ENCODE results near the gene PARP6. TPM values are rescaled to one million over a fixed set of nuclear protein-coding genes. Genes with fewer than 3 reads are reported as not detected.

The PARP6 gene
- total and polyA plus RNA-seq, 9 of the 15 experiments (the other 6 are each of a cell fraction or from before 2014, with no cell fraction given): 14.8 to 83.2 (median 28.3) TPM

DNA sequence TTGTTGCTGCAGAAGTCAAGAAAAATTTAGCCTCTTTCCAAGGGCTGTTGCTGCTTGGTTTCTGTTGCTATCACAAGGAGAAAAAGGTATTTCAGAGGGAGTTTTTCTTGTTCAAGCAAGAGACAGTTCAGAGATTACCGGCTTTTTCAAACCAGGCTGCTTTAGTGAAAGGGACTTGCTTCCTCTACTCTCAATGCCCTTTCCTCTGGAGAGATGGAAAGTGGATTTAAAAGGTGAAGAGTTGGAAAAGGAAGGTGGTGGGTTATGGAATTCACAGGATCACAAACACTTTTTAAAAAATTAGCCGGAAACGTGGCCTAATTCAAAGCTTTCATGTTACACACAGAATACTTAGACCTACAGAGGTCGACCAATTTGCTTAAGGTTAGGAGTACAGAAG lies 1.1 kb downstream of the PARP6 start:
- peak overlapping the region; percentile 83 for H3K4me2 ChIP-seq (ENCODE audit: insufficient read depth, low read length)
- DNase-seq (ENCODE audit: extremely low read depth in 1 of 4, low spot score in 3 of 4) (no peak), ATAC-seq (no peak), FAIRE-seq (no peak)
- H3K36me3 ChIP-seq (ENCODE audit: control insufficient read depth, insufficient read depth, low read length): peaks cover 43% of the 10 kb centered on the region; the same call in 2 of the 3 replicates
- no peaks in the 10 kb centered on the region for H3K9me3 ChIP-seq (replicated peaks; ENCODE audit: control insufficient read depth, insufficient read depth, low read depth, low read length)
- H3K4me1 ChIP-seq (replicated peaks in 1 of 2; ENCODE audit: control insufficient read depth in 2 of 2, insufficient read depth in 2 of 2, low read length in 2 of 2): peaks cover 12 to 17% of the 10 kb centered on the region in 2 experiments; a peak in 4 of 5 replicates
- ChIA-PET POLR2A (interaction anchor here (1.0 kb wide), 1 partner anchor 45 kb away, joined by 4 read pairs; no protein-coding TSS in a partner anchor), CTCF (ENCODE audit: low intra/inter-chr PET ratio) (no interaction called here)
- TF ChIP-seq, protein P1, sequence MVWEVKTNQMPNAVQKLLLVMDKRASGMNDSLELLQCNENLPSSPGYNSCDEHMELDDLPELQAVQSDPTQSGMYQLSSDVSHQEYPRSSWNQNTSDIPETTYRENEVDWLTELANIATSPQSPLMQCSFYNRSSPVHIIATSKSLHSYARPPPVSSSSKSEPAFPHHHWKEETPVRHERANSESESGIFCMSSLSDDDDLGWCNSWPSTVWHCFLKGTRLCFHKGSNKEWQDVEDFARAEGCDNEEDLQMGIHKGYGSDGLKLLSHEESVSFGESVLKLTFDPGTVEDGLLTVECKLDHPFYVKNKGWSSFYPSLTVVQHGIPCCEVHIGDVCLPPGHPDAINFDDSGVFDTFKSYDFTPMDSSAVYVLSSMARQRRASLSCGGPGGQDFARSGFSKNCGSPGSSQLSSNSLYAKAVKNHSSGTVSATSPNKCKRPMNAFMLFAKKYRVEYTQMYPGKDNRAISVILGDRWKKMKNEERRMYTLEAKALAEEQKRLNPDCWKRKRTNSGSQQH (CRISPR knock-in tag; IDR thresholded peaks at IDR 0.05): no peak
- TF ChIP-seq FOXP1 (CRISPR knock-in tag; IDR thresholded peaks at IDR 0.05) (no peak), EWSR1 (IDR thresholded peaks at IDR 0.05; ENCODE audit: borderline replicate concordance, low read depth, partially characterized antibody) (no peak)
- no peak overlapping the region for H3K27ac ChIP-seq (ENCODE audit: extremely low read depth, low read depth, low read length)
- H3K79me2 ChIP-seq (ENCODE audit: control insufficient read depth, insufficient read depth, low read length): peaks cover 23% of the 10 kb centered on the region
- peak overlapping the region; percentile 11 to 79; a peak in 3 of 4 replicates for H3K9ac ChIP-seq (ENCODE audit: insufficient read depth in 1 of 2, low read depth in 2 of 2, low read length in 2 of 2)
- H3K27me3 ChIP-seq (ENCODE audit: control insufficient read depth in 2 of 2, insufficient read depth in 2 of 2, low read length in 2 of 2): no peaks in the 10 kb centered on the region
- H3K9me1 ChIP-seq (ENCODE audit: control insufficient read depth, insufficient read depth, low read length): no peaks in the 10 kb centered on the region
- H4K20me1 ChIP-seq (replicated peaks; ENCODE audit: control insufficient read depth, insufficient read depth, low read length): no peaks in the 10 kb centered on the region
- intact Hi-C loops (cut with micrococcal nuclease) (no loop called here), in situ Hi-C loops (cut with MboI) (loop anchor here (5.0 kb wide), 1 partner anchor 59 kb away; no protein-coding TSS in a partner anchor)
- WGBS (ENCODE audit: insufficient coverage, low coverage, missing lambda C conversion rate): 66% methylated on average over 4 of the region's 4 CpGs
- H2AFZ ChIP-seq (ENCODE audit: low read depth, low read length): no peak overlapping the region
- TSS peak; percentile 61 for BruUV-seq (replicated peaks)
- peak overlapping the region; percentile 74; the same call in 1 of the 2 replicates for H3K4me3 ChIP-seq

GRCh38 chr15:72269739-72270138 lies 2.6 kb downstream of the PARP6 start:
- Histone ChIP-seq H3K27ac (ENCODE audit: extremely low read depth, low read depth, low read length) (no peak overlapping the region), H3K9me3 (replicated peaks; ENCODE audit: control insufficient read depth, insufficient read depth, low read depth, low read length) (no peaks in the 10 kb centered on the region), H3K4me2 (ENCODE audit: insufficient read depth, low read length) (no peak overlapping the region), H3K9ac (ENCODE audit: insufficient read depth in 1 of 2, low read depth in 2 of 2, low read length in 2 of 2) (no peak overlapping the region), H3K27me3 (ENCODE audit: control insufficient read depth in 2 of 2, insufficient read depth in 2 of 2, low read length in 2 of 2) (no peaks in the 10 kb centered on the region), H3K4me1 (replicated peaks in 1 of 2; ENCODE audit: control insufficient read depth in 2 of 2, insufficient read depth in 2 of 2, low read length in 2 of 2) (peaks cover 12 to 17% of the 10 kb centered on the region in 2 experiments; a peak in 4 of 5 replicates), H3K4me3 (no peak overlapping the region), H3K9me1 (ENCODE audit: control insufficient read depth, insufficient read depth, low read length) (no peaks in the 10 kb centered on the region), H4K20me1 (replicated peaks; ENCODE audit: control insufficient read depth, insufficient read depth, low read length) (no peaks in the 10 kb centered on the region), H3K36me3 (ENCODE audit: control insufficient read depth, insufficient read depth, low read length) (peaks cover 58% of the 10 kb centered on the region; the same call in 2 of the 3 replicates), H2AFZ (ENCODE audit: low read depth, low read length) (no peak overlapping the region), H3K79me2 (ENCODE audit: control insufficient read depth, insufficient read depth, low read length) (peaks cover 23% of the 10 kb centered on the region)
- ATAC-seq (no peak), DNase-seq (ENCODE audit: extremely low read depth in 1 of 4, low spot score in 3 of 4) (no peak), FAIRE-seq (no peak)
- in situ Hi-C loops (cut with MboI): loop anchor here (5.0 kb wide), 1 partner anchor 57 kb away; no protein-coding TSS in a partner anchor
- 100% methylated on average over 2 of the region's 4 CpGs for whole genome bisulfite sequencing (ENCODE audit: insufficient coverage, low coverage, missing lambda C conversion rate)
- POLR2A ChIA-PET: interaction anchor here (1.2 kb wide), 1 partner anchor 10 kb away, joined by 4 read pairs; no protein-coding TSS in a partner anchor
- no TSS peak for BruUV-seq (replicated peaks)
- intact Hi-C loops (cut with micrococcal nuclease): no loop called here
- TF ChIP-seq PRDM10 (IDR thresholded peaks at IDR 0.05; ENCODE audit: partially characterized antibody): peak; percentile 89
- no peak for TF ChIP-seq HCFC1 (IDR thresholded peaks at IDR 0.05; ENCODE audit: low read depth, low read length)
- TF ChIP-seq CCNT2 (IDR thresholded peaks at IDR 0.05; ENCODE audit: borderline replicate concordance, extremely low read depth, insufficient read length, low read depth, low read length): no peak
- TF ChIP-seq, protein P2, sequence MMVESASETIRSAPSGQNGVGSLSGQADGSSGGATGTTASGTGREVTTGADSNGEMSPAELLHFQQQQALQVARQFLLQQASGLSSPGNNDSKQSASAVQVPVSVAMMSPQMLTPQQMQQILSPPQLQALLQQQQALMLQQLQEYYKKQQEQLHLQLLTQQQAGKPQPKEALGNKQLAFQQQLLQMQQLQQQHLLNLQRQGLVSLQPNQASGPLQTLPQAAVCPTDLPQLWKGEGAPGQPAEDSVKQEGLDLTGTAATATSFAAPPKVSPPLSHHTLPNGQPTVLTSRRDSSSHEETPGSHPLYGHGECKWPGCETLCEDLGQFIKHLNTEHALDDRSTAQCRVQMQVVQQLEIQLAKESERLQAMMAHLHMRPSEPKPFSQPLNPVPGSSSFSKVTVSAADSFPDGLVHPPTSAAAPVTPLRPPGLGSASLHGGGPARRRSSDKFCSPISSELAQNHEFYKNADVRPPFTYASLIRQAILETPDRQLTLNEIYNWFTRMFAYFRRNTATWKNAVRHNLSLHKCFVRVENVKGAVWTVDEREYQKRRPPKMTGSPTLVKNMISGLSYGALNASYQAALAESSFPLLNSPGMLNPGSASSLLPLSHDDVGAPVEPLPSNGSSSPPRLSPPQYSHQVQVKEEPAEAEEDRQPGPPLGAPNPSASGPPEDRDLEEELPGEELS (CRISPR knock-in tag; IDR thresholded peaks at IDR 0.05; ENCODE audit: borderline replicate concordance): no peak
- CTCF ChIA-PET (ENCODE audit: low intra/inter-chr PET ratio): no interaction called here
